ENCODE results near the gene SCFD2.
"Not testable (repeated sequence)": the region's sequence is repeated elsewhere in the genome, so short reads cannot be mapped to it uniquely, and the experiment has no call there.

GRCh38 chr4:53292209-53292608 lies 73.7 kb downstream of the SCFD2 start:
- not testable (repeated sequence) for TF ChIP-seq POLR2AphosphoS2 (IDR thresholded peaks at IDR 0.05; ENCODE audit: low read depth, low read length); ZZZ3 (IDR thresholded peaks at IDR 0.05; ENCODE audit: control insufficient read depth, insufficient read length, low read depth); GABPA (IDR thresholded peaks at IDR 0.05; ENCODE audit: low read depth); JUND (IDR thresholded peaks at IDR 0.05; ENCODE audit: low read depth, low read length); BCL11A (IDR thresholded peaks at IDR 0.05; ENCODE audit: low read depth, low read length); CREM (IDR thresholded peaks at IDR 0.05; ENCODE audit: low read depth); POLR2A (IDR thresholded peaks at IDR 0.05; ENCODE audit: low read depth, low read length); TCF12 (IDR thresholded peaks at IDR 0.05; ENCODE audit: low read depth, low read length); EZH2 (IDR thresholded peaks at IDR 0.05; ENCODE audit: borderline replicate concordance, control insufficient read depth, low read depth, low read length); TAF1 (IDR thresholded peaks at IDR 0.05; ENCODE audit: borderline replicate concordance, low read depth, low read length); SMARCA5 (IDR thresholded peaks at IDR 0.05); BCLAF1 (IDR thresholded peaks at IDR 0.05)
- TF ChIP-seq, protein P1, sequence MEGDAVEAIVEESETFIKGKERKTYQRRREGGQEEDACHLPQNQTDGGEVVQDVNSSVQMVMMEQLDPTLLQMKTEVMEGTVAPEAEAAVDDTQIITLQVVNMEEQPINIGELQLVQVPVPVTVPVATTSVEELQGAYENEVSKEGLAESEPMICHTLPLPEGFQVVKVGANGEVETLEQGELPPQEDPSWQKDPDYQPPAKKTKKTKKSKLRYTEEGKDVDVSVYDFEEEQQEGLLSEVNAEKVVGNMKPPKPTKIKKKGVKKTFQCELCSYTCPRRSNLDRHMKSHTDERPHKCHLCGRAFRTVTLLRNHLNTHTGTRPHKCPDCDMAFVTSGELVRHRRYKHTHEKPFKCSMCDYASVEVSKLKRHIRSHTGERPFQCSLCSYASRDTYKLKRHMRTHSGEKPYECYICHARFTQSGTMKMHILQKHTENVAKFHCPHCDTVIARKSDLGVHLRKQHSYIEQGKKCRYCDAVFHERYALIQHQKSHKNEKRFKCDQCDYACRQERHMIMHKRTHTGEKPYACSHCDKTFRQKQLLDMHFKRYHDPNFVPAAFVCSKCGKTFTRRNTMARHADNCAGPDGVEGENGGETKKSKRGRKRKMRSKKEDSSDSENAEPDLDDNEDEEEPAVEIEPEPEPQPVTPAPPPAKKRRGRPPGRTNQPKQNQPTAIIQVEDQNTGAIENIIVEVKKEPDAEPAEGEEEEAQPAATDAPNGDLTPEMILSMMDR (IDR thresholded peaks at IDR 0.05 in 2 of 3, conservative IDR thresholded peaks at IDR 0.05 in 1 of 3; ENCODE audit: control insufficient read depth in 2 of 3, extremely low read depth in 1 of 3, insufficient read depth in 1 of 3, low read depth in 3 of 3, low read length in 3 of 3), result not testable (repeated sequence)
